Thyroid gland (tissue), 4 donors: Measurements from ENCODE around the gene NOXA1.

ENCODE experiments used
- CTCF ChIP-seq, 6 experiments: fragments of 200-600 bp in 3 of 6; fragments of 450-650 bp in 3 of 6; sonication (generic) in 3 of 6; IDR thresholded peaks; one replicate each; pipeline ENCODE4 v1.5.1; 2016 to 2019; ENCODE audit warnings: antibody characterized with exemption in 6 of 6, mild to moderate bottlenecking in 2 of 6, inconsistent platforms in 1 of 6, moderate library complexity in 1 of 6
- POLR2A ChIP-seq, 2 donors: fragments of 450-650 bp; IDR thresholded peaks; one replicate each; pipeline ENCODE4 v1.6.1; 2017; ENCODE audit warnings: antibody characterized with exemption in 2 of 2, mild to moderate bottlenecking in 2 of 2, moderate library complexity in 1 of 2

- TF ChIP-seq CTCF (IDR thresholded peaks at IDR 0.05) (no peak), POLR2A (IDR thresholded peaks at IDR 0.05) (no peak)
Observed at GRCh38 chr9:137462396-137462985, 39.3 kb downstream of the NOXA1 start.
